HG03439 (cell line): ENCODE measurements around the gene MRPL34.

Source experiments
- ATAC-seq: cut with Tn5 transposase; IDR thresholded peaks from one replicate; pipeline ENCODE4 v1.9.1; 2021; ENCODE audit warnings: mild to moderate bottlenecking, moderate library complexity; ENCODE audit not compliant: unreplicated experiment

MRPL34 gene

DNA sequence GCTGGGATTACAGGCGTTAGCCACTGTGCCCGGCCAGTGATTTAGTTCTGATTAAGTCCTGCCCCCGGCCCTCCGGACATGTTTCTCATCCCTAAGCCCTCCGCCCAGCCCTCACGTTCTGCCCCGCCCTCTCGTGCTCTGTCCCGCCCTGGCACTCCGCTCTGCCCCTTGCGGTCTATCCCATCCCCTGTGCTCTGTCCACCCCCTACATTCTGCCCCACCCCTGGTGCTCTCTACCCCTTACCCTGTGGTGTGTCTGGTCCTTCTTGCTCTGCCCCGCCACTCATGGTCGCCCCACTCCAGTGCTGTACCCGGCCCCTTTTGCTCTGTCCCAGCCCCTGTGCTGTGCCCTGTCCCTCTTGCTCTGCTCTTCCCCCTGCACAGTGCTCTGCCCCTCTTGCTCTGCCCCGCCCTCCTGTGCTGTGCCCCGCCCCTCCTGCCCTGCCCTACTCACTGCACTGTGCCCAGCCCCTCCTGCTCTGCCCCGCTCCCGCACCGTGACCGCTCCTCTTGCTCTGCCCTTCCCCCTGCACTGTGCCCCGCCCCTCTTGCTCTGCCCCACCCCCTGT lies 34.7 kb downstream of the MRPL34 start:
- no peak for ATAC-seq

DNA sequence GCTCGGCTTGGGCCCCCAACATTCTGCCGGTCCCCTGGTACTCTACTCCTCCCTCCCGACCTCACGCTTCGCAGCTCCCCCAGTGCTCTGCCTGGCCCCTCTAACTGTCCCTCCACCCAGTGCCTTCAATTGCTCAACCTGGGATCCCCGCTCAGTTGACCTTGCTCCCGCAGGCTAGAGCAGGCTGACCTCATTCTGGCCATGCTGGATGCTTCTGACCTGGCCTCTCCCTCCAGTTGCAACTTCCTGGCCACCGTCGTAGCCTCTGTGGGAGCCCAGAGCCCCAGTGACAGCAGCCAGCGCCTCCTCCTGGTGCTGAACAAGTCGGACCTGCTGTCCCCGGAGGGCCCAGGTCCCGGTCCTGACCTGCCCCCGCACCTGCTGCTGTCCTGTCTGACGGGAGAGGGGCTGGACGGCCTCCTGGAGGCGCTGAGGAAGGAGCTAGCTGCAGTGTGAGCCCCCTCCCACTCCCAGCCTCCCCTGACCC lies 35.2 kb downstream of the MRPL34 start:
- ATAC-seq = no peak

DNA sequence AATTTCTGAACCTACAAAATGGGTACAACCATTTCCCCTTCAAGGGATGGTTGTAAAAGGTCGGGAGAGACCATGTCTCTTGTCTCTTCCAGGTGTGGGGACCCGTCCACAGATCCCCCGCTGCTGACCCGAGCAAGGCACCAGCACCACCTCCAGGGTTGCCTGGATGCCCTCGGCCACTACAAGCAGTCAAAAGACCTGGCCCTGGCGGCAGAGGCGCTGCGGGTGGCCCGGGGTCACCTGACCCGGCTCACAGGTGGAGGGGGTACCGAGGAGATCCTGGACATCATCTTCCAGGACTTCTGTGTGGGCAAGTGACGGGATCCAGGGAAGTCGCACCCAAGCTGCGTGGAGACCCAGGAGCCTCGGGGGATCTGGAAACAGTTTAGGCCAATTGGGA lies 35.7 kb downstream of the MRPL34 start:
- no peak for ATAC-seq

DNA sequence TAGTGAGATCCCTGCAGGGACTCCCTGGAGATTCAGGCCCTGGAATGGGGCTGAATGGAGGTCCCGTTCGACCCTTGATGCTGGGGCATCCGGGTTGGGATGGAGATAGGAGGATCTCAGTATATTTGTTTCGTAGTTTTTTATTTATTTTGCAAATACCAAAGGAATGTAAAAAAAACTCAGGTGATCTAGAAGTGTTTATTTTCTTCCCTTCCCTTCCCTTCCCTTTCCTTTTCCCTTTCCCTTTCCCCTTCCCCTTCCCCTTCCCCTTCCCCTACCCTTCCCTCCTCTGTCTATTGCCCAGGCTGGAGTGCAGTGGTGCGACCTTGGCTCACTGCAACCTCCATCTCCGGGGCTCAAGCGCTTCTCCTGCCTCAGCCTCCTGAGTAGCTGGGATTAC lies 36.2 kb downstream of the MRPL34 start:
- no peak for ATAC-seq

DNA sequence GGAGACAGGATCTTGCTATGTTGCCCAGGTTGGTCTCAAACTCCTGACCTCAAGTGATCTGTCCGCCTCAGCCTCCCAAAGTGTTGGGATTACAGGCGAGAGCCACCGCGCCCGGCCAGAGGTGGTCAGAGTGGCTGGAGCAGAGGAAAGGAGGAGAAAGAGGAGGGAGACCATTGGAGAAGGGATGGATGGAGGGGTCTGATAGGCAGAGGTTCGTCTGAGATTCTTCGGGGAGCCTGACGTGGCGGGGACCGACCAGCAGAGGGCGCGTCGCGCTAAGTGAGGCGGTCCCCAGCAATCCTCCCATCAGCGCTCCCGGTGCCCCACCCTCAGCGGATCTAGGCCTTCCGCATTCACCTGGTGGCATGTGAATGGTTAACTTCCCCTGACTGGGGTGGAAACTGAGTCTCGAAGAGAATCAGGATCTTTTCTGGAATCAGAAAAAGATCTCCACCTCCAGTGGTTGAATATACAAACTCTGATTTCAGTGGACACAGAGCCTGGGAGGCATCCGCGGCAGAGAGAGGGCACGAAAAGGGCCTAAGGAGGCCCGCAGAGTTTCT lies 40.5 kb downstream of the MRPL34 start:
- no peak for ATAC-seq

DNA sequence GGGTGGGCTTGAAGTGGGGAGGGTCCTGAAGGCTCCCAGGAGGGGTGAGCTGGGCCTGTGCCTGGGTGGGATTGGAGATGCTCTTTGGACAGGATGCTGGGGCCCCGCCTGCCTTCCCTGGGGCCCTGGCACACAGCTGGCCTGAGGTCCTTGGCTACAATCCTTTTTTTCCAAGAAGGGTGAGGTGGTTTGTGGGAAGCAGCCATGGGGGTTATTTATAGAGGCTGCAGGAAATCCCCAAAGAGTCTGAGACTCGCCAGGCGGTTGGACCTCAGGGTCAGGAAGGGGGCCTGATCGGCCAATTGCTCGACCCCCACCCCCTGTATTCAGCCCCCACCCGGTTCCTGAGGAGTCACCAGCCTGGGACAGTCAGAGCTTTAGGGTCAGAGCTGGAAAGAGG lies 41.7 kb downstream of the MRPL34 start:
- ATAC-seq = no peak

DNA sequence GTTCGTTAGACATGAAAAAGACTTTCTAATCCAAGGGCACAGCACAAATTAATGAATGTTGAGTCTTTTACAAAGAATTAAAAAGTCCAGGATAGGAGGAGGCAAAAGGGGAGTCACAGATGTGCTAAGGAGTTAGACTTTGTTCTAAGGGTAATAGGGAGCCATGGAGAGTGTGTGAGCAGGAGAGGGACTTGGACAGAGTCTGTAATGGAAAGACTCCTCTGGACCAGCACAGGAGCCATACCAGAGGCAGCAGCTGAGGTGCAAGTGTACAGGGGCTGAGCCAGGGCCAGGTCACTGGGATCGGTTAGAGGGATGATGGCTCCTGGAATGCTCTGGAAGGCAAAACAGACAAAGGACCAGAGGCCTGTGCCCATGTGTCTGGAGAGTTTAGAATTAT lies 42.2 kb downstream of the MRPL34 start:
- ATAC-seq = no peak

DNA sequence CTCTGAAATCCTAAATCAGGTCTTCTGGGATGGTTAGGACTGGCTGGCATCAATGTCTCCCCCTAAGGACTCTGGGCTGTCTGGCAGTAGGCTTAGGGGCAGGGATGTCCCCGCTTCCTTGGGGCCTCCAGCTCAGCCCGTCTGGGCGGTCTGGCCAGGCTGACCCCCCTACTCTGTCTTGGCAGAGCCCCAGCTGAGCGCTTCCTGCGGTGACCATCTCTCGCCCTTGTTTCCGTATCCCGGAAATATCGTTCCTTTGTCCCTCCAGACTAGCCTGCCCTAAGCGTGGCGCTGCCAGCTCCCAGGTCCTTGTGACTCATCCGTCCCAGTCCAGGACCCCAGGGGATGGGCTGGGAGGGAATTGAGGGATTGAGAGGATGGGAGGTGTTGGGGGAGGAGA lies 43.0 kb downstream of the MRPL34 start:
- no peak for ATAC-seq

DNA sequence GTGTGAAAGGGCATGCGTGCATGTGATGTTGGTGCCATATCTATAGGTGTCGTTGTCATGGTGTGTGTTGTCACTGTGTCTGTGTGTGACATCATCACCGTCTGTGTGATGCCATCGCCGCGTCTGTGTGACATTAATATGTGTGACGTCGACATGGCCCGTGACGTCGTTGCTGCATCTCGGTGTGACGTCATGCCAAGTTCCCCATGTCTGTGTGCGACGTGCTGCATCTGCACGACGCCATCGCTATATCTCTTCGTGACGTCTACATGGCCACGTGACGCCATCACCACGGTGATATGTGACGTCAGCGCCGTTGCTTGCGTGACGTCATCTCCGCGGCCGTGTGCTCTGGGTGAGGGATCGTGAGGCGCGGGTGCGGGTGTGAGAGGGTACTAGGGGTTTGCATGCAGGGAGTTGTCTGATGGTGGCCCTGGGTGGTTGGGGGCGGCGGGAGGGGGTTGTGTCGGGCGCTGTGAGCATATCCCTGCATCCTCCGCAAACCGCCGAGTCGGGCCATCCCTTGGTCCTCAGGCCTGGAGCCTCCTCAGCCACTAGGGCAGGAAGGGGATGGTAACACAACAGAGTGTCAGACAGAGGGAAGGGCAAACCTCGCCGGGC lies 46.3 kb downstream of the MRPL34 start:
- no peak for ATAC-seq

DNA sequence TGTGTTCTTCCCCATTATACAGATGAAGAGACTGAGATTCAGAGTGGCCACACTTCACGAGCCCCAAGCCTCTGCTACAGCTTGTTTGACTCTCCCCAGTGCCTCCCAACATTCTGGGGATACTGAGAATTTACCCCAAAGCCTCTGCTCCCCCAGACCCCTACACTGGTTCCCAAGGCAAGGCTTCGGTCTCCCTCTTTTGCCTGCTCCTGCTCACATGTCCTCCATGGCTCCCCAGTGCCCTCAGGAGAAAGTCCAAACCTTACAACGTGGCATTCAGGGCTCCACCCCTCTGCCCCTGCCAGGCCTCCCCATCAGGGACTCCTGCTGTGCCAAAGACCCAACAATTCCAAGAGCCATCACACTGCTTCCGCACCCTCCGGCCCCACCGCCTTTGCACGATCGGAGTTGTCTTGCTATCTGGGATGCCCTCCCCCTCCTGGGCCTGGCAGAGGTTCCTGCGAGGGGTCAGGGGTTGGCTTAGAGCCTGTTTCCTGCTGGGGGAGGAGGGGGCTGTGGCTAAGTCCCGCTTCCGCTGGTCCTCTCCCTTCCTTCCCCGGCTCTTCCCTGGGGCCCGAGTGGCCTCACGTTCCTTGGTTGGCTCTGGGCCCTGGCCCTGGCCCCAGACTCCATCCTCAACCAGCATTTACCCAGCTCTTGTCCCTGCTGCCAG lies 47.1 kb downstream of the MRPL34 start:
- no peak for ATAC-seq

DNA sequence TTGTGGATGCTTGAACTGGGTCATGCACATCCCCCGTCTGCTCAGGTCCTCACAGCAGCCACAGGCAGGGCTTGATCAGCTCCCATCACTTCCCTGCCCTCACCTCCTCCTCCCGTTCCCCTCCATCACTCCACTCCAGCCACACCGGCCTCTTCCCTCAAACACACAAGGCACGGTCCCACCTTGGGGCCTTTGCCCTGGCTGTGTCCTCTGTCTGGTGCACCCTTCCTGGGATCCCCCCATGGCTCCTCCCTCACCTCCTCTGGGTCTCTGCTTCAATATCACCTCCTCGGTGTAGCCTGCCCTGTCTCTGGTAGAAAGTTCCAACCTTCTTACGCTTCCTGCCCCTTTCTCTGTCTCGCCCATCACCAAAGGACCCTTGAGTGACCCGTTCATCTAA lies 47.7 kb downstream of the MRPL34 start:
- ATAC-seq = no peak
